GM12874 (cell line): ENCODE results near the gene NHP2.

Source experiments
- TF ChIP-seq, protein P1 (sequence below): IDR thresholded peaks from 2 replicates; pipeline ENCODE4 v1.5.1; 2011; ENCODE audit warnings: low read depth, mild to moderate bottlenecking, control low read depth, low read length, moderate library complexity; ENCODE audit not compliant: insufficient read depth

Gene NHP2

DNA sequence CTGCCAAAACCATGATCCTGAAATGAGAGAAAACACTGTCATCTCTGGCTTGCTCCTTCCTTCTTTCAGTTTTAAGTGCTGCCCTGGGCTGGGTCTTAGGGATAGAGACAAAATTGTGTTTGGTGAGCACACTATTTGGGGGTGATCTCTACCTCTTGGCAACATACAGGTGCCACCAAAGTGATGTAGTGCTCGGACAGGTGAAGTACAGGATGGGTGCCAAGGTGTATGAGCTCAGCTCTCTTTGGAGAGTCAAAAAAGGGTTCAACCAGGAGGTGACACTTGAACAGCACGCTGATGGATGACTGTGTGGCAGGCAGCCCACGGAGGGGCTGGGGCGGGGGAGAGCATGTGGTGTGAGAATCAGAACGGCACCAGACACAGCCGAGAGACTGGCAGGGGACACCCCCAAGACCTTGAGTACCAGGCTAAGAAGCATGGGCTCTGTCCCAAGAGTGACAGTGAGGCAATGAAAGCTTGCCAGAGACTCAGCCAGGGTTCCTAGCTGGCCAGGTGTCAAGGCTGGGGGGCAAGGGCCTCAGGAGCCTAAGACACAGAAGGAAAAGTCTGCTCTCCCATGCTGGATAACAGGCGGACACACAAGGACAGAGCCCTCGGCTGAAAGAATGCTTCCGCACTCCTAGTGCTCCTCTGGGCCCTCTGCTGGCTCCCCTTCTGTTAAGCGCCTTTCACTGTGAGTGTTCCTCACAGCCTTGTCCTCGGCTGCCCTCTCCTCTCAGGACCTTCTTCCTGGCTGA is 2.5 kb downstream of the NHP2 start:
- TF ChIP-seq, protein P1, sequence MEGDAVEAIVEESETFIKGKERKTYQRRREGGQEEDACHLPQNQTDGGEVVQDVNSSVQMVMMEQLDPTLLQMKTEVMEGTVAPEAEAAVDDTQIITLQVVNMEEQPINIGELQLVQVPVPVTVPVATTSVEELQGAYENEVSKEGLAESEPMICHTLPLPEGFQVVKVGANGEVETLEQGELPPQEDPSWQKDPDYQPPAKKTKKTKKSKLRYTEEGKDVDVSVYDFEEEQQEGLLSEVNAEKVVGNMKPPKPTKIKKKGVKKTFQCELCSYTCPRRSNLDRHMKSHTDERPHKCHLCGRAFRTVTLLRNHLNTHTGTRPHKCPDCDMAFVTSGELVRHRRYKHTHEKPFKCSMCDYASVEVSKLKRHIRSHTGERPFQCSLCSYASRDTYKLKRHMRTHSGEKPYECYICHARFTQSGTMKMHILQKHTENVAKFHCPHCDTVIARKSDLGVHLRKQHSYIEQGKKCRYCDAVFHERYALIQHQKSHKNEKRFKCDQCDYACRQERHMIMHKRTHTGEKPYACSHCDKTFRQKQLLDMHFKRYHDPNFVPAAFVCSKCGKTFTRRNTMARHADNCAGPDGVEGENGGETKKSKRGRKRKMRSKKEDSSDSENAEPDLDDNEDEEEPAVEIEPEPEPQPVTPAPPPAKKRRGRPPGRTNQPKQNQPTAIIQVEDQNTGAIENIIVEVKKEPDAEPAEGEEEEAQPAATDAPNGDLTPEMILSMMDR: no peak

DNA sequence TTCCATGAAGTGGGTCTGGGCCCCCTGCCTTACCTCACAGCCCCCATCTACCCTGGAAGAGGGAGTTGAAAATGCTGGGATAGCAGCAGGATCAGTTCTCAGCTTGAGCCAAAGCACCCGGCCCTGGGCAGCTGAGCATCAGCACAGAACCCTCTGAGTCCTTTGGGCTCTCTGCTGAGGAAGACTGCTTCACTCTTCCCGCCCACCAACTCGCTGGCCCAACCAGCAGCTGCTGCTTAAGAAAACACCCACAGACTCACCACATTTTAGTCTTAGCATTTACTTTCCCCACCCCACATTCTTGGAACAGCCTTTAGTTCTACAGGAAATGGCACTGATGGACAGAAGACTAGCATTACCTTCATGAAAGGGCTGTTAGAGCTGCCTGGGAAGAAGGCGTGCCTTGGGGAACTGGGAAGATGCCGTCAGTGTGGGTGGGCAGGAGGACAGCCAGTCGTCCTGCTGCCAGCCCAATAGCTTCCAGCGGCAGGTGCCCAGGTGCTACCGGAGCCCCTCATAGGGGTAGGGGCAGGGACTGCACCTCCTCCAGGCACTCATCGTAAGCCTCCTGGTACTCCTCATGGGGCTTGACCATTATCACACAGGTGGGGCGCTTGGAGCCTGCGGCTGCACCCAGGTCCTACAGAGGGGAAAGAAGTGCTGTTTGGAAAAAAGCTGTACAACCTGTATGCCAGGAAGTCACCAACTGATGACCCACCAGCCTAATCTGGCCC is 4.3 kb downstream of the NHP2 start:
- TF ChIP-seq, protein P1: no peak

DNA sequence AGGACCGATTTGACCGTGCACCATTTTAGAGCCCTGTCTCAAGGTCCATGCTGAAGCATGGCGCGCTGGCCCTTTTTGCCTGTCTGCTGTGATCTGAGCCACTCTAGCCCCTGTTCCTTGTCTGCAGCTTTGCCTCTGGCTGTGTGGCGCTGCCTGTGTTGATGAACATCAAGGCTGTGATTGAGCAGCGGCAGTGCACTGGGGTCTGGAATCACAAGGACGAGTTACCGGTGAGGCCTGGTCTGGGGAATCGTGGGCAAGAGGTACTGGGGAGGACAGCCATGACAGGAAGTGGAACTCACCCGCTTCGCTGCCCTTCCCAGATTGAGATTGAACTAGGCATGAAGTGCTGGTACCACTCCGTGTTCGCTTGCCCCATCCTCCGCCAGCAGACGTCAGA is 6.3 kb downstream of the NHP2 start:
- TF ChIP-seq, protein P1: no peak

DNA sequence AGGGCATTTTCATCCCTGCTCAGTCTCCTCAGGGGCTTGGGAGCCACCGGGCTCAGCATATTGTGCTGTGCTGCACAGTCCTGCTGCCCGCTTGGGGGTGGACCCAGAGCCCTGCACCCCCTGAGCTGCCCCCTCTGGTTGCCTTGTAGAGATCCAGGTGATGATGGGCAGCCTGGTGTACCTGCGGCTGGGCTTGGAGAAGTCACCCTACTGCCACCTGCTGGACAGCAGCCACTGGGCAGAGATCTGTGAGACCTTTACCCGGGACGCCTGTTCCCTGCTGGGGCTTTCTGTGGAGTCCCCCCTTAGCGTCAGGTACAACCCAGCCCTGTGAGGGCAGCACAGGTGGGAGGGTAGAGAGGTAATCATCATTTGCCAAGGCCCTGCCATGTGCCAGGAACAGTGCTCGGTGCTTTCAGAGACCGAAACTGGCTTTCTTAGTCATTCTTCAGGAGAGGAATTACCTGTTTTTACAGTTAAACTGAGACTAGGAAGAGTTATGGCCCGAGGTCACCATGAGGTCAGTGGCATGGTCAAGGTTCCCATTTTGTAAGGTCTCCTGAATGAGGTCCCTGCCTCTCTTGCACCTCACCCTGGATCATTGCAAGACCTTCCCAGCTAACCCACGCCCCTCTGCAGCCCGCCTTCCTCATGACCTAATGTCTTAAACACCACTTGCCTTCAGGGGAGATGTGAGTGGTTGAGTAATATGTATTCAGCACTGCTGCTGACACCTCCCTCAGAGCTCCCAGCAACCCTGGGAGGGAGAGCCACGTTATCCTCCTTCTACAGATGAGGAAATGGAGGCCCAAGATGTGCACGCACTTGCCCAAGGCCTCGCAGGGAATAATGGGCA is 7.5 kb downstream of the NHP2 start:
- TF ChIP-seq, protein P1: peak; percentile 87

DNA sequence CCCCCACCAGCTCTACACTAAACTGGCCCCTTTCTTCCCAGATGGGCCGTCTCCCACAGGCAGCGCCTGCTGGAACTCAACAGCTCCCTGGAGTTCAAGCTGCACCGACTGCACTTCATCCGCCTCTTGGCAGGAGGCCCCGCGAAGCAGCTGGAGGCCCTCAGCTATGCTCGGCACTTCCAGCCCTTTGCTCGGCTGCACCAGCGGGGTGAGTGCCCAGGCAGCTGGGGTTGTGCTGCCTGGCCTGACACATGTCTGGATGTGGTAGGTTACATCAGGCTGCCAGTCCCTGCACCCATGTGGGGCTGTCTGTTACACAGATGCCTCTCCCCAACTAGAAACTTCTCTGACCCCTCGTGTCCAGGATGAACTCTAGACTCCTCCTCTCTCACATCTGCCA is 9.8 kb downstream of the NHP2 start:
- TF ChIP-seq, protein P1: no peak

DNA sequence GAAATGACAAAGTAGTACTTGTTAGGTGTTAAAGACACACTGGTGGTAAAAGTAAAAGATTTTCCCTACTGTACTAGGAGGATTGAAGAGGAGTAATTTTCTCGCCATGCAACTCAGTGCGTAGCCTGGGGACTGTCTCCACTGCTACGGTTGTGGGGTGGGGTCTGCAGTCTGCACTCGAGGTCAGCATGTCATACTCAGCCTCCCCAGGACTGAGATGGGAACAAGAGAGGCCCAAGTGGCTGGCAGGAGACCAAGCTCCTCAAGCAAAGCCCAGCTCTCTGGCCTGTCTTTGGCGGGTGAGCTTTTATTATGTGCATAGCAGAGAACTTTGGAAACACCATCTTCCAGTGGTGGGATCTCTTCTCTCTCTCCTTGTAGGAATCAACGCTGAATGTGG is 10.4 kb downstream of the NHP2 start:
- TF ChIP-seq, protein P1: no peak

DNA sequence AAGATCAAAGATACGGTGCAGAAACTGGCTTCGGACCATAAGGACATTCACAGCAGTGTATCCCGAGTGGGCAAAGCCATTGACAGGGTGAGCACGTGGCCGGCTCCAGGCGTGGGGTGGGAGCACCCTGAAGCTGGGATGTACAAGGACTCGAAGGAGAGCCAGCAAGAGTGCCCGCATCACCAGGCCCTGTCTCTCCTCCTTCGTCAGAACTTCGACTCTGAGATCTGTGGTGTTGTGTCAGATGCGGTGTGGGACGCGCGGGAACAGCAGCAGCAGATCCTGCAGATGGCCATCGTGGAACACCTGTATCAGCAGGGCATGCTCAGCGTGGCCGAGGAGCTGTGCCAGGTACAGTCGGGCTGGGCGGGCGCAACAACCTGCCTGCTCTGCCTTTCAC is 11.0 kb downstream of the NHP2 start:
- TF ChIP-seq, protein P1: no peak
